ENCODE measurements around the gene SYT1. TPM values are rescaled to one million over a fixed set of nuclear protein-coding genes. Genes with fewer than 3 reads are reported as not detected.

SYT1 gene
- total and polyA plus RNA-seq, 2 experiments from 2014 or later, result 48.7 to 51.7 TPM

GRCh38 chr12:79125358-79125757 is 260.8 kb downstream of the SYT1 start (continued):
- TF ChIP-seq CTCF (conservative IDR thresholded peaks at IDR 0.05; ENCODE audit: low read depth in 2 of 2), result no peak
- no peak for TF ChIP-seq EZH2 (IDR thresholded peaks at IDR 0.05; ENCODE audit: low read depth, unreplicated experiment)
- no peak for TF ChIP-seq CREB1 (CRISPR knock-in tag; IDR thresholded peaks at IDR 0.05; ENCODE audit: low read depth)
- no peak for TF ChIP-seq STAT1 (IDR thresholded peaks at IDR 0.05; ENCODE audit: unreplicated experiment)
- TF ChIP-seq REST (IDR thresholded peaks at IDR 0.05; ENCODE audit: unreplicated experiment), result no peak

- H3K27ac ChIP-seq (ENCODE audit: low read depth), result no peak overlapping the region
- no peaks in the 10 kb centered on the region for H3F3A ChIP-seq (replicated peaks; ENCODE audit: low read depth)
- Mint-ChIP-seq H3K4me1 (no peaks in the 10 kb centered on the region), H3K4me3 (no peak overlapping the region), H3K9me3 (no peaks in the 10 kb centered on the region), H3K27ac (no peak overlapping the region), H3K27me3 (ENCODE audit: insufficient read depth, low read depth, poor library complexity) (no peaks in the 10 kb centered on the region), H3K36me3 (ENCODE audit: low read depth) (no peaks in the 10 kb centered on the region)
- H3K4me1 ChIP-seq (ENCODE audit: insufficient read depth), result no peaks in the 10 kb centered on the region
- H3K36me3 ChIP-seq (ENCODE audit: insufficient read depth), result no peaks in the 10 kb centered on the region
- H3K9me2 ChIP-seq (ENCODE audit: insufficient read depth), result no peaks in the 10 kb centered on the region
- no peaks in the 10 kb centered on the region for H3K27me3 ChIP-seq (ENCODE audit: insufficient read depth)
- H3K4me3 ChIP-seq, result no peak overlapping the region
- DNase-seq (ENCODE audit: low spot score) (no peak), ATAC-seq (no peak)
- H3K4me2 ChIP-seq, result no peak overlapping the region
- no peaks in the 10 kb centered on the region for H4K20me1 ChIP-seq (replicated peaks; ENCODE audit: insufficient read depth)
- no peaks in the 10 kb centered on the region for H3K79me2 ChIP-seq (replicated peaks; ENCODE audit: insufficient read depth)
- no peak overlapping the region for H2AFZ ChIP-seq
- TF ChIP-seq ZNF462 (CRISPR knock-in tag; IDR thresholded peaks at IDR 0.05) (no peak), CREB1 (CRISPR knock-in tag; IDR thresholded peaks at IDR 0.05; ENCODE audit: low read depth) (no peak), JUNB (IDR thresholded peaks at IDR 0.05; ENCODE audit: unreplicated experiment) (no peak), NANOG (IDR thresholded peaks at IDR 0.05; ENCODE audit: borderline replicate concordance) (no peak), STAT1 (IDR thresholded peaks at IDR 0.05; ENCODE audit: unreplicated experiment) (no peak), CTCF (conservative IDR thresholded peaks at IDR 0.05; ENCODE audit: low read depth in 2 of 2) (no peak), ZNF331 (CRISPR knock-in tag; IDR thresholded peaks at IDR 0.05; ENCODE audit: low read depth) (no peak), EZH2phosphoT487 (IDR thresholded peaks at IDR 0.05; ENCODE audit: unreplicated experiment) (no peak), EZH2 (IDR thresholded peaks at IDR 0.05; ENCODE audit: low read depth, unreplicated experiment) (no peak)
Measured at GRCh38 chr12:79127271-79127751, 262.7 kb downstream of the SYT1 start.
